GM18526 (cell line): ENCODE data around the gene RNF41.

Experiments used
- POLR2A ChIP-seq: IDR thresholded peaks from 3 replicates; pipeline ENCODE4 v1.6.1; 2011; ENCODE audit not compliant: insufficient read length; ENCODE audit errors: extremely low read depth

Gene RNF41

GRCh38 chr12:56224102-56224701 lies 2.5 kb upstream of the RNF41 start, which contains the start of gene NABP2:
Gene NABP2 (plus strand): TSS chr12:56224342. CDS start chr12:56224857, 515 bp downstream.
- peak; percentile 65 for TF ChIP-seq POLR2A

DNA sequence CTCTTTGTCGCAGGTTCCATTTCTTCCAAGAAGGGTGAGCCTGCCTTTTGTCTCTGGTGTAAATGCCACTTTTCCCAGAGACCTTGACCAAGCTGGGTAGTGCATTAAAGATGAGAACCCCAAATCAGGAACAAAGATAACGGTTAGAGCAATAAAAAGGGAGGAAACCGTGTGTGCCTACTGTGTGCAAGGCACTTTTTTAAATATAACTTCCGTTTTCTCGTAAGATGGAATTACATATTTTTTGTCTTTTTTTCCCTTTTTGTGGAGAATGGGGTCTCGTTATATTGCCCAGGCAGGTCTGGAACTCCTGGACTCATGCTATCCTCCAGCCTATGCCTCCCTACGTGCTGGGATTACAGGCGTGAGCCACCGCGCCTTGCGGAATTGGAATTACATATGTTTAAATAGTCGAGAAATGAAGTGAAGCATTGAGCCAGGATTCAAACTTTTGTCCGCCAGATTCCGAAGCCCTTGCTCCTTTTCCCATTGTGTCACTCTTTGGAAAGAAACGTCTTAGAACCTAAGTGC lies 1.9 kb upstream of the RNF41 start:
- TF ChIP-seq POLR2A, result no peak

DNA sequence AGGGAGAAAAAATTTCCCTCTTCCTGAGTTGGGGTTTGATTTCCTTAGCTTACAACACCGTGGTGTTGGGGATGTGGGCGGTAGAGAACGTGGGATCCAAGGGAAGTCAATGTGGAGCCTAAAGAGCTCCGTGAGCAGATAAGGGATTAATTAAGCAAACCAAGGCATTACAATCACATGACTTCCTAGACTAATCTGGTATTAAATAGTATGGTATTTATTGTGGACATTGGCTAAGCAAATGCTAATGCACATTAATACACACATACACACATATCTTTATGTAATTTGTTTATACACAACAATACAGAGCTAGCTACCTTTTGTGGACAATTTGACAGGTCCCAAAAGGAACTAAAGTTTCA lies 791 bp upstream of the RNF41 start:
- no peak for TF ChIP-seq POLR2A

GRCh38 chr12:56221232-56221756 lies 428 bp downstream of the RNF41 start:
- TF ChIP-seq POLR2A, result no peak

GRCh38 chr12:56220611-56221231 lies 1.0 kb downstream of the RNF41 start:
- no peak for TF ChIP-seq POLR2A

DNA sequence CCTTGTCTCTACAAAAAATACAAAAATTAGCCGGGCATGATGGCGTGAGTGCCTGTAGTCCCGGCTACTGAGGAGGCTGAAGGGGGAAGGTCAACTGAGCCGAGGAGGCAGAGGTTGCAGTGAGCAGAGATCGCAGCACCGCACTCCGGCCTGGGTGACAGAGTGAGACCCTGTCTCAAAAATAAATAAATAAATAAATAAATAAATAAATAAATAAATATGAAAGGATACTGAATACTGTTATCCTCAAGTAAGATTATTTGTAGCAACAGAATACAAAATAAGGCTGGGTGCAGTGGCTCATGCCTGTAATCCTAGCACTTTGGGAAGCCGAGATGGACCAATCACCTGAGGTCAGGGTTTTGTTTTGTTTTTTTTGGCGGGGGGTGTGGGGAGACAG lies 1.9 kb downstream of the RNF41 start:
- no peak for TF ChIP-seq POLR2A

DNA sequence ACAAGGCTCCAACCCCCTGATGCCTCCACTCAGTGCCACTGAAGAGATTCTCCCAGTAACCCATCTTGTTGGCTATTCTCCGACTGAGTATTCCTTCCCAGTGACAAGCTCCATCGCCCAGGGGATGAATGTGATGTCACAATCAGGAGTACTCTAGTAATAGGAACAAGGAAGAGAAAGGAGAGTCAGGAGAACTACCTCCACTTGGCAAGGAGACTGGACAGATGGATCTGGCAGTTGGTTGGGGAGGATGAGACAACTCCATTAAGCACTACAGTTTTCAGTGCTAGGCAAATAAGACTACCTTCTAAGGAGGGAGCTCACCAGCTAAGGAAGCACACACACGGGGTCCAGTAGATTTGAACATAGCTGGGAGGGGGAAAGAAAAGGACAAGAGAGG lies 5.3 kb downstream of the RNF41 start:
- TF ChIP-seq POLR2A, result no peak

DNA sequence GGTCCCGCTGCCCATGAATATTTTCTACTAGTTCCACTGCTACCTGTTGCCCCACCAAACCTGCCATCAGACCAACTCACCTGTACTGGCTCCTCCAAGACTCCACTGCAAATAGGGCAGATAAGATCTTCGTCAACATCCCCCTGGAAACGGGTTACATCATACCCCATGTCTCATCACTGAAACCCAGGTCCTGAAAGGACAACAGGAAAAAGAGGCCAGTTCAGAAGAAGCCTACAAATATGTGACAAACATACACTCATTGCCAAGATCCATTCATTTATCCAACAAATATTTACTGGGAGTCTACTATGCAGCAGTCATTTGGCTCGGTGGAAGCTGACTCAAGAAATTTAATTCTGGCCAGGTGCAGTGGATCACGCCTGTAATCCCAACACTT lies 7.8 kb downstream of the RNF41 start:
- no peak for TF ChIP-seq POLR2A

DNA sequence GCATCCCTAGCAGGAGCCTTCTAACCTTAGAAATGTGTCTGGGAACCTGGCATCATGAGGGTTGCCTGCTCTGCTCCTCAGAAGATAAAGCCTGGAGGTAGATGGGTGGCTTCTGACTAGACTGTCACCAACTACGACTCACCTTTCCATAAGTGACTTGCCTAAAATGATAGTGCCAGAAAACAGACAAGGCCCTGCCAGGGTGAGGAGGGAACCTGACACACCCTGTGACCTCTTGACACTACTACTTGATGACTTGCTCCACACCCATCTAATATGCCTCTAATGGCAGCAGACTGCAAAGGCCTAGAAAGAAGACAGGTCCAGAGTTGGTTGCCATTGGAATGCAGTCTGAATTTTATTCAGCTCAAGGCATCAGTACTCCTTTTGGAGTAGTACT lies 9.4 kb downstream of the RNF41 start:
- TF ChIP-seq POLR2A, result no peak

DNA sequence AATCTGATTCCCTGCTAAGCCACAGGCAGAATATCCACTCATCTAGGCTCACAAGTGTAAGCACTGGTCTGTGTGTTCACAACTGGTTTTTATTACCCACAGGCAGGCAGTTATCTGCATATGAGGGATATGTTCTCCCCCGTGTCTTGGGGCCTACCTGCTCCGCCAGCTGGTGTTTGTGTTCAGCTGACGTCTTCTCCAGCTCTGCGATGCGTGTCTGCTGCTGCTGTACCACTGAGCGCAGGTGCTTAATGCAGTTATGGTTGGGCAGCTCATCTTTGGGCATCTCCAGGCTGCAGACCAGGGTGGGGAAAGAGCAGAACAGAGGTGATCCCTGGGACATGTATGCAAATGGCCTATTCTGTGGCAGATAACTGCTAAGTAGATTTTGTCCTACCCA lies 13.7 kb downstream of the RNF41 start:
- no peak for TF ChIP-seq POLR2A

DNA sequence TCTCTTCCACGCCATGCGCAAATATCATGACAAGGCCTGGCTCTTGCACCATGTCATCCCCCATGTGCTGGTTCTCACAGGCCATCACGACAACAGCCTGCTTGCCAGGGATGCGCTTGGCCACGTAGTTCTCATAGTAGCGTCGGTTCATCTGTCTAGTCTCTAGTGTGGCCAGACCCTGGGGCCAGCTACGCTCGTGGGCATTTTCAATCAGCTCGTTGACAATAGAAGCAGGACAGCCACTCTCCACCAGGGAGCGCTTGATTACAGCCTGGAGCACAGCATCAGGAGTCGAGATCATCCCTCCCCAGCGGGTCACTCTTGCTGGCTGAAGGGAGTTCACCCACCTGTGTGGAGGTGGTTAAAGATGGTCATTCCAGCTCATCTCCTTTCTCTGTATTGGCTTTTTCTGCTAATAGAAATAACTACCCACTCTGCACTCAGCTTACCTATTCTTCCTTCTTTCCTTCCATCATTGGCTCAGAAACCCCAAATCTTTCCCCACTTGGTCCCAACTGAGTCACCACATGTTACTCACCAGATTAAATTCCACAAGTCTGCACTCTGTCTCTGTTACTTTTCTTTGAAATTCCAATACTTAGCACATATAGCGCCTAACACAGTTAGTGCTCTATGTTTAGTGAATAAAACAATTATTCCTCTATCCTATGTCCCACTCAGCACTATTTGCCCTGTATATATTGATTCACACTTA lies 15.1 kb downstream of the RNF41 start:
- no peak for TF ChIP-seq POLR2A

DNA sequence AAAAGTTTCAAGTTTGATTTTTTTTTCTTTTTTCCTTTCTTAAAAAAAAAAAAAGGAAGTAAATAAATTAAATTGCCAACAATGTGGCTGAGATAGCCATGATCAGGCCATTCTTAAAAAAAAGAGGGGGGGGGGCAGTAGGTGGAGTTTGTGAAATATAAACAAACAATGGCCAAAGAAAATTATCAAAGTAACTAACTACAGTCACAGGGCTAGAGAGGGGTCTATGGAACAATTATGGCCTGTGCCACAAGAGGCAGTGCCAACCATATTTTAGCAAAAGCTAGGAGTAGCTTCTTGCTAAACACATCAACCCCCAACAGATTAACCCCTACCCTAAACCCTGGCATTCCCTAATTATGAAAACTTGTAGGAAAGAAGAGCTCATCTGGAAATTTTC lies 16.3 kb downstream of the RNF41 start:
- TF ChIP-seq POLR2A, result no peak

- TF ChIP-seq POLR2A, result no peak
Measured at GRCh38 chr12:56204275-56204674, 17.4 kb downstream of the RNF41 start.

DNA sequence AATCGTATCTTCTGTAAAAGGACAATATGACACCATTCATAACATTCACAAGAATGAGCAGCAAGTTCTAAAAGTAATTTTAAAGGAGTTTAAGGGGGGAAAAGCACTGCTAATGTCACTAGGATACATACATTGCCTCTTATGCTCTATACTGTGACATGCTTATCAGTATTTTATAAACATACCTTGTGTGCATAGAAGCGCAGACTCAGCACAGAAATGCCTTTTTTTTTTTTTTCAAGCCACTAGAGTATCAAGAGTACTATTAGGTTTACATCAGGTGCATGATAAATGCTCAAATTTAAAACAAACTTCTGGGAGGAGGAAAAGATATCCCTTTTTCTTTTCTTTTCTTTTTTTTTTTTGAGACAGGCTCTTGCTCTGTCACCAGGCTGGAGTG lies 18.9 kb downstream of the RNF41 start:
- TF ChIP-seq POLR2A, result no peak

DNA sequence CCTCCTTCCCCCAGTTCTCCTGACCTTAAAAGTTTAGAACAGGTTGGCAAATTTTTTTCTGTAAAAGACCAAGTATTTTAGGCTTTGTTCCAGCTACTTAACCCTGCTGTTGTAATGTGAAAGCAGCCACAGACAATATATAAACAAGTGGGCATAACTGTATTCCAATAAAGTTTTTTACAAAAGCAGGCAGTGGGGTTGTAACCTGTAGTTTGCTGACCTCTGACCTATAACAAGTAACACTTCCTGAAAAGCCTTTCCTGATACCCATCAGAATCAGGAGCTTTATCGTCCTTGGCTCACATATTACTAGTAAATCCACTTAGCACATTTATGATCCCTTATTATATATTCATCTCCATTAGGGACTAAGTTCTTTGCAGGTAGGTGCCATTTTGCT lies 19.4 kb downstream of the RNF41 start:
- TF ChIP-seq POLR2A, result no peak

GRCh38 chr12:56198836-56199235 lies 22.9 kb downstream of the RNF41 start:
- TF ChIP-seq POLR2A, result no peak
